GM19328 (cell line): ENCODE measurements around the gene SMARCA4.
"Not testable (repeated sequence)": the region's sequence is repeated elsewhere in the genome, so short reads cannot be mapped to it uniquely, and the experiment has no call there.

Experiments used
- ATAC-seq: cut with Tn5 transposase; IDR thresholded peaks from one replicate; pipeline ENCODE4 v1.9.1; 2021; ENCODE audit warnings: mild to moderate bottlenecking, moderate library complexity; ENCODE audit not compliant: unreplicated experiment

SMARCA4 gene

DNA sequence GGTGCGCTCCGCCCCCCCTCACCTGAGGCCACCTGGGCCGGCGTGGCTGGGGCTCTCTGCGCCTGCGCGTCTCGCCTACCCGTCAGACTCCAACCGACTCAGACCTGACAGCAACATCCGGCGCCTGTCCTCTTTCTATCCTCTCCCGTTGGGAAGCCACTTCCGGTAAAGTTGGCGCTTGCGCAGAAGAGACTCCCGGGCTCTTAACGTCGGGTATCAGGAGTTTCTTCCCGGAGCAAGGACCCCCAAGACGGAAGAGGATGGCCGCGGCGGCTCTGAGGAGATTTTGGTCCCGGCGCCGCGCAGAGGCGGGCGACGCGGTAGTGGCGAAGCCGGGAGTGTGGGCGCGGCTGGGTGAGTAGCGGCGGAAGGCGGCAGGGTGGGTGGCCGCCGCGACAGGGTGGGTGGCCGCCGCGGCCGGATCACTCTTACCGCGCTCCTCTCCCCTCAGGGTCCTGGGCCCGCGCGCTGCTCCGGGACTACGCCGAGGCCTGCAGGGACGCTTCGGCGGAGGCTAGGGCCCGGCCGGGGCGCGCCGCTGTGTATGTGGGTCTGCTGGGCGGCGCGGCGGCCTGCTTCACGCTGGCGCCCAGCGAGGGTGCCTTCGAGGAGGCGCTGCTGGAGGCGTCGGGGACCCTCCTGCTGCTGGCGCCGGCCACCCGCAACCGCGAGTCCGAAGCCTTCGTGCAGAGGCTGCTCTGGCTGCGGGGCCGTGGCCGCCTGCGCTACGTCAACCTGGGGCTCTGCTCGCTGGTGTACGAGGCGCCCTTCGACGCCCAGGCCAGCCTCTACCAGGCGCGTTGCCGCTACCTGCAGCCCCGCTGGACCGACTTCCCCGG lies 32.0 kb upstream of the SMARCA4 start, which contains the start of the genes TIMM29 and YIPF2:
Gene TIMM29, plus strand, starts transcription at position 249 of the 839 bp plus-strand sequence. Its CDS starts 12 bp downstream, at position 261.
Gene YIPF2, minus strand, starts transcription at position 77 of the 839 bp plus-strand sequence. CDS start 229 bp downstream, outside the sequence.
- ATAC-seq = peak; percentile 72

DNA sequence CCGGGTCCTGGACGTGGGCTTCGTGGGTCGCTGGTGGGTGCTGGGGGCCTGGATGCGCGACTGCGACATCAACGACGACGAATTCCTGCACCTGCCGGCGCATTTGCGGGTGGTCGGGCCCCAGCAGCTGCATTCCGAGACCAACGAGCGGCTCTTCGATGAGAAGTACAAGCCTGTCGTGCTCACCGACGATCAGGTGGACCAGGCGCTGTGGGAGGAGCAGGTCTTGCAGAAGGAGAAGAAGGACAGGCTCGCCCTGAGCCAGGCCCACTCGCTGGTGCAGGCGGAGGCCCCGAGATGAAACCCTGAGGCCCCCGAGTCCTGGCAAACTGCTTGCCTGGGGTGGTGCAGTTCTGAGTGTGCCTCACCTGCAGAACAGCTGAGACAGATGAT lies 31.4 kb upstream of the SMARCA4 start:
- no peak for ATAC-seq

DNA sequence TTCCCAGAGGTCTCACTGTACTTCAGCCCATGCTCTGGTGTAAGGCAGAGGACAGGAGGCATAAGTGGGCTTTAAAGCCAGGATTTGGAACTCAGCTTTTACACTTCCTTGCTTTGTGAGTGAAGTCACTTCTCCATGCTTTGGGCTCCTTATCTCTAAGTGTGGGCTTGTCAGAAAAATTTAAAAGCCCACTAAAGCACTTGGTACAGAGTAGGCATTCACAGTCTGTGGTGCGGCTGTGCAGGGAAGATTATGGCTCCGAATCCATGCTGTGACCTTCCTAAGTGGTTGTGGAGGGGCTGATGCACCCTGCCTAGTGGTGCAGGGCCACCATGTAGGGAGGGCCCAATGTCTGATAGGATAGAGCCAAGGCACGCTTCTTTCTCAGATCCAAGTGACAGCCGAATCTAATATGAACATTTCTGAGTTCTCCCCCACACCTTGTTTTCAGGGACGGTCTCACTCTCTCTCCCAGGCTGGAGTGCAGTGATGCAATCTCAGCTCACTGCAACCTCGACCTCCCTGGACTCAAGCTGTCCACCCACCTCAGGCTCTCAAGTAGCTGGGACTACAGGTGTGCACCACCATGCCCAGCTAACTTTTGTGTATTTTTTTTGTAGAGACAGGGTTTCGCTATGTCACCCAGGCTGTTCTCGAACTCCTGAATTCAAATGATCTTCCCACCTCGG lies 25.3 kb upstream of the SMARCA4 start:
- ATAC-seq = no peak

DNA sequence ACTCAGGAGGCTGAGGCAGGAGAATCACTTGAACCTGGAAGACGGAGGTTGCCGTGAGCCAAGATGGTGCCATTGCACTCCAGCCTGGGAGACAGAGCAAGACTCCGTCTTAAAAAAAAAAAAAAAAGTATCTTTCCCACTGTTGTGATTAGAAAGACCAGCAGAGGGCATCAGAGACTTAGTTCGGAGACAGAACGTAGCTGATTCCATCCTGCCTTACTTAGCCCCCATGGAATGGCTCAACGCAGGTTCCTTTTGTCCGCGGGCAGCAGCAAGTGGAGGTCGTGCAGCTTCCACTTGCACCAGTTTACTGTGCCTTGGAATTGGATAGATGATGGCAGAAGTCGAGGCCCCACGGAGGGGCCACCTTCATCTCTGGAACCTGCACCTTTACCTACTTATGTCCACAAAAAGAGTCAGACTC lies 24.2 kb upstream of the SMARCA4 start:
- no peak for ATAC-seq

DNA sequence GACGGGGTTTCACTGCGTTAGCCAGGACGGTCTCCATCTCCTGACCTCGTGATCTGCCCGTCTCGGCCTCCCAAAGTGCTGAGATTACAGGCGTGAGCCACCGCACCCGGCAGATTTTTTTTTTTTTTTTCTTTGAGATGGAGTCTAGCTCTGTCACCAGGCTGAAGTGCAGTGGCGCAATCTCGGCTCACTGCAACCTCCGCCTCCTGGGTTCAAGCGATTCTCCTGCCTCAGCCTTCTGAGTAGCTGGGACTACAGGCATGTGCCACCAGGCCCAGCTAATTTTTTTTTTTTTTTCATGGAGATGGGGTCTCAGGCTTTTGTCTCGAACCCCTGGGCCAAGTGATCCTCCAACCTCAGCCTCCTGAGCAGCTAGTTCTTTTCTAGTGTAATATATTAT lies 19.2 kb upstream of the SMARCA4 start:
- not testable (repeated sequence) for ATAC-seq

DNA sequence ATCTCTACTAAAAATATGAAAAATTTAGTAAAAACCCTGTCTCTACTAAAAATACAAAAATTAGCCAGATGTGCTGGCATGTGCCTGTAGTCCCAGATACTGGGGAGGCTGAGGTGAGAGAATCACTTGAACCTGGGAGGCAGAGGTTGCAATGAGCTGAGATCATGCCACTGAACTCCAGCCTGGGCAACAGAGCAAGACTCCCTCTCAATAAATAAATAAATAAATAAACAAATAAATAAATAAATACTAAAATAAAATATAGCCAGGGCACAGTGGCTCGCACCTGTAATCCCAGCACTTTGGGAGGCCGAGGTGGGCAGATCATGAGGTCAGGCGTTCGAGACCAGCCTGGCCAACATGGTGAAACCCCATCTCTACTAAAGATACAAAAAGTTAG lies 17.4 kb upstream of the SMARCA4 start:
- ATAC-seq = not testable (repeated sequence)

DNA sequence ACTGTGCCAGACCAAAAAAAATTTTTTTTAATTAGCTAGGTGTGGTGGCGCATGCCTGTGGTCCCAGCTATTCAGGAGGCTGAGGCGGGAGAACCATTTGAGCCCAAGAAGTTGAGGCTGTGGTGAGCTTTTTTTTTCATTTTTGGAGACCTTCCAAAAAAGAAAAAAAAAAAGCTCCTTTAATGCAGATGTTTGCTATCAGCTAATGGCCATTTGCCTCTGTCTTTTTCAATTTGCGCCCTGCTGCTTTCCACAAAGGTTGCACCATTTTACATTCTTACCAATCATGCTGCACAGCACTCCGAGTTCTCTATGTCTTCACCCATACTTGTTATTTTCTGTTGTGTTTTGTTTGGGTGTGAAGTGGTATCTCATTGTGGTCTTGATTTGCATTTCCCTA lies 15.6 kb upstream of the SMARCA4 start:
- ATAC-seq = no peak

DNA sequence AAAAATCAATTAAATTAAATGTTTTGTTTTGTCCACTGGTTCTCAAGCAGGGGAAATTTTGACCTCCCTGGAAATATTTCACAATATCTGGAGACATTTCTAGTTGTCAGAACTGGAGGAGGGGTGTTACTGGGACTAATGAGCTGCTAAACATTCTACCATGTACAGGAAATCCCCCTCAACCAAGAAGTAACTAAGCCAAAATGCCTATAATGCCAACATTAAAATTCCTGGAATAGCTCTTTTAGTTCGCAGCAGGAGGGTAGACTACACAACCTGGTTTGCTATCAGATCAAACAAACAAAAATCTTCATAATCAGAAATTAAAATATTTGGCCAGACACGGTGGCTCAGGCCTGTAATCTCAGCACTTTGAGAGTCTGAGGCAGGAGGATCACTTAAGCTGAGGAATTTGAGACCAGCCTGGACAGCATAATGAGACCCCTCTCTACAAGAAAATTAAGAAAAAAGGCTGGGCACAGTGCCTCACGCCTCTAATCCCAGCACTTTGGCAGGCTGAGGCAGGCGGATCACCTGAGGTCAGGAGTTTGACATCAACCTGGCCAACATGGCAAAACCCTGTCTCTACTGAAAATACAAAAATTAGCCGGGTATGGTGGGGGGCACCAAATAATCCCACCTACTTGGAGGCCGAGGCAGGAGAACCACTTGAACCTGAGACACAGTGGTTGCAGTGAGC lies 13.7 kb upstream of the SMARCA4 start:
- ATAC-seq = no peak

DNA sequence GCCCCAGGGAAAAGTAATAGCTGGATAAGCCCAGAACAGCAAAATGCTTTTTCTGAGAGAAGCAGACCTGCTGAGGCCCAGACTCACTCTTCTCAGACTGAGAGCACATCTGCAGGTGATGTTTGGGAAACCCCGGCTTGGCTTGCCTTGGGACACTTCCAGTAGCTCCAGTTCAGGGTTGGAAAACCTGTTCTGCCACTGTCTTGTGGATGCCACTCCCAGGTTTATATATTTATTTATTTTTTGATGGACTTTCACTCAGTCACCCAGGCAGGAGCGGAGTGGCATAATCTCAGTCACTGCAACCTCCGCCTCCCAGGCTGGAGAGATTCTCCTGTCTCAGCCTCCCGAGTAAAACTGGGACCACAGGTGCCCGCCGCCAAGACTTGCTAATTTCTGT lies 8.0 kb upstream of the SMARCA4 start:
- ATAC-seq = no peak

DNA sequence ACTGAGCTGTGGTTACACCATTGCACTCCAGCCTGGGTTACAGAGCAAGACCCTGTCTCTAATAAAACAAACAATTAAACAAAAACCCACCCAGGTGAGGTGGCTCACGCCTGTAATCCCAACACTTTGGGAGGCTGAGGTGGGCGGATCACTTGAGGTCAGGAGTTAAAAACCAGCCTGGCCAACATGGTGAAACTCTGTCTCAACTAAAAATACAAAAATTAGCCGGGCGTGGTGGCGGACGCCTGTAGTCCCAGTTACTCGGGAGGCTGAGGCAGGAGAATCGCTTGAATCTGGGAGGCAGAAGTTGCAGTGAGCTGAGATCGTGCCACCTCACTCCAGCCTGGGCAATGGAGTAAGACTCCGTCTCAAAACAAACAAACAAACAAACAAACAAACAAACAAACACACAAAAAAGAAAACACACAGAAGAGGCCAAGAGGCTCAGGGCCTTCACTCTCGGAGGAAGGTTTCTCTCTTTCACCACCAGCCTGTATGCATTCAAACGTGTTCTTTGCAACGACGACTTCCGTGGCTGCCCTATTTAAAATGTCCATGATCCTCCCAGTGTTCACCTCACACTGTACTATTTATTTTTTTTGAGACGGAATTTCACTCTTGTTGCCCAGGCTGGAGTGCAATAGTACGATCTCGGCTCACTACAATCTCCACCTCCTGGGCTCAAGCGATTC lies 1.4 kb upstream of the SMARCA4 start:
- not testable (repeated sequence) for ATAC-seq

DNA sequence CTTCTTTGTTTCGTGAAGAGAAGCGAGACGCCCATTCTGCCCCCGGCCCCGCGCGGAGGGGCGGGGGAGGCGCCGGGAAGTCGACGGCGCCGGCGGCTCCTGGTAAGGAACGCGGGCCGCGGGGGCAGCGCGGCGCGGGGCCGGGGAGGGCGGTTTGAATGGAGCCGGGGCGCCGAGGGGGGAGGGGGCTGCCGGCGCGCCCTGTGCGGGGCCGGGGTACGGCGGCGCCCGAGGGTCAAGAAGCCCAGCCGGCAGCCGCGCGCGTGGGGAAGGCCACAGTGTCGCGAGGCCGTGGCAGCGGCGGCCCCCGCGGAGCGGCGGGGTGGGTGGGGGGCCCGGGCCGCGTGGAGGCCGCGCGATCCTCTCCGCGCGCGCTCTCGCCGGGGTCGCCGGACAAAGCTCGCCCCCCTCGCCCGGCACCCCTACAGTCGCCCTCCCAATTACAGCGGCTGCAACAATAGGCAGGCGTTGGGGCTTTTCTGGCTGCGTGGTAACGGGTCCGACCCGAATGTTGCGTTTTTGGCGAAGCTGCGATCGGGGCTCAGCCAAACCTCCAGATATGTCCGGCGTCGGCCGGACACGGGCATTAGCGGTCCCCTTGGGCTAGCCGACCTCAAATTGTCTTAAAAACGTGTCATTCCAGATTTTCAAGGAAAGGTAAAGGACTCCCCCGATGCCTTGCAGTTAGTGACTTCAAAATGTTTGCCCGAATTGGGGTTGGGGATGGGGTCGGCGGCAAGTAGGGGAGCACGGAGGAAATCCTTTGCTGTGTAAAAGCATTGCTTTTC lies 437 bp downstream of the SMARCA4 start:
- peak; percentile 40 for ATAC-seq

DNA sequence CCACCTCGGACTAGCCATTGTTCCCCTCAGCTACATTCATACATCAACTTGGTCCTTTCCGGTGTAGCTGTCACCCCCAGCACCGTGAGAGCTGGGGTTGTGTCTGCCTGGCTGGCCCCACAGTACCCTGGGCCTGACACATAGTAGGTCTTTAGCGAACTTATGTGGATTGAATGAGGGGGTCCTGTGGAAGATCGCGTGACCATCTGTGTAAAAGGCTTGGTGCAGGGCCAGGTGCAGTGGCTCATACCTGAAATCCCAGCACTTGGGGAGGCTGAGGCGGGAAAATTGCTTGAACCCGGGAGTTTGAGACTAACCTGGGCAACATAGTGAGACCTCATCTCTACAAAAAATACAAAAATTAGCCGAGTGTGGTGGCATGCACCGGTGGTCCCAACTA lies 2.0 kb downstream of the SMARCA4 start:
- ATAC-seq = no peak

DNA sequence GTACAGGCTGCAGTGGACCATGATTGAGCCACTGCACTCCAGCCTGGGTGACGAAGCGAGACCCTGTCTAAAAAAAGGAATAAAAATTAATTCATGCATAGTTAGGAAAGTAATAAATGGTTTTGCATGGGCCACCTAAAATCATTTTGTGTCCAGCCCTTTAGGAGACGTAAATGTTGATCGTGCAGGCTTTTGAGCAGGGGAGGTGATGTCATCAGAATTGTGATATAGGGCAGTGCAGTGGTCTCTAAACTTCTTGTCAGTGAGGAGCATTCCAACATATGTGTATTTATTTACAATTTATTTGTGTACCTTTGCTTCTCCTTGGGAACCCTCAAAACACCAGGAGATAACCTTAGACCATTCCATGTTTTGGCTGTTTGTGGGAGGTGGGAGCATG lies 3.0 kb downstream of the SMARCA4 start:
- ATAC-seq = no peak

DNA sequence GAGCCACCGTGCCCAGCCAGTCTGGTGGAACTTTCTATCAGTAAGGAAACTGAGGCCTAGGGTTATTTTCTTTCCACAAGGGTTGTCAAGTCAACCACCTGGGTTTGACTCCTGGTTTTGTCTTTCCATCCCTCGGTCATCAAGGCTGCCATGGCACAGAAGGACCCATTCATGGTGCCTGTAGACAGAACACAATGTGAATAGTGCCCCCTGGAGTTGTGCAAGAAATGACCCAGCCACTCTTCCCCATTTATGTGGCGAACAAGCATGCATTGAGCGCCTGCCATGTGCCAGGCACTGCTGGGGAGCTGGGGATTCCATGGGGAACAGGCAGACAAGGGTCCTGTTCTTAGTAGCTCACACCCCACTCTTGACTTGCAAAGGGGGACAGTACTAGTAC lies 4.1 kb downstream of the SMARCA4 start:
- no peak for ATAC-seq

DNA sequence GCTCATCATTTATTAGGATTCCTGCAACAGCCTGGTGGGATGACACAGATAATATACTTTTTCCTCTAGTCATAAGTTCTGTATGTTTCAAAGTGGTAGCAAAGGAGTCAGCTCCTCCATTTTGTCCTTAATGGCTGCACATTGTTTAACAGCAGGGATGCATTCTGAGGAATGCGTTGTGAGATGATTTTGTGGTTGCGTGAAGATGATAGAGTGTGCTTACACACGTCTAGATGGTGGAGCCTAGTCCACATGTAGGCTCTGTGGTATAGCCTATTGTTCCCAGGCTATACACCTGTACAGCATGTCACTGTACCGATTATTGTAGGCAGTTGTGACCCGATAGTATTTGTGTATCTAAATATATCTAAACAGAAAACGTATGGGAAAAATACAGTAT lies 4.6 kb downstream of the SMARCA4 start:
- ATAC-seq = no peak

DNA sequence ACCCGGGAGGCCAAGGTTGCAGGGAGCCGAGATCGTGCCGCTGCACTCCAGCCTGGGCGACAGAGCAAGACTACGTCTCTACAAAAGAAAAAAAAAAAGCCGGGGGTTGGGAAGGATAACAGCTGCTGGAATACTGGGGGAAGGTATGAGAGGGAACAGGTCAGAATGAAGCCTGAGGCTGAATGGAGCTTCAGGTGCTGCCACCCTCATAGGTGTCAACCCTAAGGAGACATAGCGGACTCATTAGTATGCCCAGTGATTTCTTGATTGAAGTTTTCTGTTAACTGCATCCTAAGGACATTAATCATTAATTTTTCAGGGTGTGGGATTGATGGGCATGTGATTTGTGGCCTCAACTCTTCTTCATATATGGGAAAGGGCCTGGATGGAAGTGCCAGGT lies 6.0 kb downstream of the SMARCA4 start:
- ATAC-seq = no peak

DNA sequence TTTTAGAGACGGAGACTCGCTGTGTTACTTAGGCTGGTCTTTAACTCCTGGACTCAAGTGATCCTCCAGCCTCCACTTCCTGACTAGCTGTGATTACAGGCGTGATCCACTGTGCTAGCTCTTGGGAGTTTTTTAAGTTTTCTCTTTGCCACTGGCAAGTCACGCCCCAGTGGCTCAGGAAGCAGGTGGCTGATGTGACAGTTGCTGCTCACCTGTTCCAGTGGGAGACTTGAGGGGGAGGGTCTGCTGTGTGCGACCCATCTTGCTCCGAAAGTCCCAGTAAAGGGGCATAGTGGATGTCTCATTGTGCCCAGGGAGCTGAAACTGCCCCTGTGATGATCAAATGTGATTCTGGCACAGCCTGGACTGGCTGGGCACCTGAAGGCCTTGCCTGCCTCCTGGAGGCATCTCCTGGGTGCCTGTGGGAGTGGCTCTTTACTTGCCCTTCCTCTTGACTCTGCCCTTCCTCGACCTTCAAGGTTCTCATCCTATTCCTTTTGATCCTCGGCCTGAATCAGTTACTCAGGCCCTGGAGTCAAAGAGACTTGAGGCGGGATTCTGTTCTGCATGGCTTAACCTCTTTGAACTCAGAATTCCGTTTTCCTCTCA lies 7.8 kb downstream of the SMARCA4 start:
- ATAC-seq = no peak

DNA sequence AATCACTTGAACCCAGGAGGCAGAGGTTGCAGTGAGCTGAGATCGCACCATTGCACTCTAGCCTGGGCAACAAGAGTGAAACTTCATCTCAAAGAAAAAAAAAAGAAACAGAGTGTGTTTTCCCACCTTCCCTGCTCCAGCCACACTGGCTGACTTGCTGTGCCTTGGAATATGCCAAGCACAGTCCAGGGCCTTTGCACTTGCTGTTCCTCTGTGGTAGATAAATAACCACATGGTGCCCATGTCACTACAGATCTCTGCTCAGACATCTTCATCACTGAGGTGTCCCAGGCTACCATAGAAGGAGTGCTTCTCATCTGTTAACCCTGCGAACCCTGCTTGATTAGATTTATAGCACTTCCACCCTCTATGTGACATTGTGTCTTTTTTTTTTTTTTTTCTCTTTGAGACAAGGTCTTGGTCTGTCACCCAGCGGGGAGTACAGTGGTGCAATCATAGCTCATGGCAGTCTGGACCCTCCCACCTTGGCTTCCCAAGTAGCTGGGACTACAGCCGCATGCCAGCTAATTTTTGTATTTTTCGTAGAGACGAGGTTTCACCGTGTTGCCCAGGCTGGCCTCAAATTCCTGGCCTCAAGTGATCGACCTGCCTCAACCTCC lies 10.4 kb downstream of the SMARCA4 start:
- ATAC-seq = no peak
